ENCODE measurements around the gene HBE1.

The HBE1 gene

GRCh38 chr11:5225480-5225871, 44.3 kb downstream of the HBE1 start (continued):
- TF ChIP-seq ZNF449 (tag by site-specific recombination; IDR thresholded peaks at IDR 0.05) (no peak), ZNF37A (tag by site-specific recombination; IDR thresholded peaks at IDR 0.05) (no peak), ZNF239 (tag by site-specific recombination; IDR thresholded peaks at IDR 0.05) (no peak), ZNF544 (tag by site-specific recombination; IDR thresholded peaks at IDR 0.05) (no peak), KLF17 (tag by site-specific recombination; IDR thresholded peaks at IDR 0.05) (no peak), ZNF416 (tag by site-specific recombination; IDR thresholded peaks at IDR 0.05) (no peak), ZNF398 (tag by site-specific recombination; IDR thresholded peaks at IDR 0.05) (no peak), ZNF560 (tag by site-specific recombination; IDR thresholded peaks at IDR 0.05; ENCODE audit: borderline replicate concordance) (no peak), HIC1 (tag by site-specific recombination; IDR thresholded peaks at IDR 0.05) (no peak), ZNF596 (tag by site-specific recombination; IDR thresholded peaks at IDR 0.05) (no peak), ZNF701 (tag by site-specific recombination; IDR thresholded peaks at IDR 0.05) (no peak), ZNF555 (tag by site-specific recombination; conservative IDR thresholded peaks at IDR 0.05) (no peak)

GRCh38 chr11:5224538-5225479, 44.9 kb downstream of the HBE1 start:
- TF ChIP-seq MEIS1 (CRISPR knock-in tag; IDR thresholded peaks at IDR 0.05; ENCODE audit: borderline replicate concordance) (no peak), SALL2 (tag by site-specific recombination; IDR thresholded peaks at IDR 0.05; ENCODE audit: borderline replicate concordance) (no peak), SP2 (tag by site-specific recombination; IDR thresholded peaks at IDR 0.05) (no peak), ZNF843 (tag by site-specific recombination; IDR thresholded peaks at IDR 0.05) (no peak), ZNF626 (tag by site-specific recombination; IDR thresholded peaks at IDR 0.05) (no peak), ZNF292 (tag by site-specific recombination; IDR thresholded peaks at IDR 0.05; ENCODE audit: borderline replicate concordance, low read depth) (no peak), ZSCAN18 (tag by site-specific recombination; IDR thresholded peaks at IDR 0.05) (no peak), ZNF501 (tag by site-specific recombination; IDR thresholded peaks at IDR 0.05) (no peak), ZNF558 (tag by site-specific recombination; IDR thresholded peaks at IDR 0.05) (no peak), ZNF169 (tag by site-specific recombination; IDR thresholded peaks at IDR 0.05) (no peak), HOXA7 (CRISPR knock-in tag; IDR thresholded peaks at IDR 0.05; ENCODE audit: borderline replicate concordance) (no peak), ZNF514 (tag by site-specific recombination; IDR thresholded peaks at IDR 0.05) (no peak), ZNF571 (tag by site-specific recombination; IDR thresholded peaks at IDR 0.05) (no peak), ZNF777 (tag by site-specific recombination; IDR thresholded peaks at IDR 0.05; ENCODE audit: borderline replicate concordance) (no peak)
- no peaks in the 10 kb centered on the region for H3K4me1 ChIP-seq (ENCODE audit: control insufficient read depth, insufficient read depth, low read length)

More at GRCh38 chr11:5224538-5225479, 44.9 kb downstream of the HBE1 start:
- no peak overlapping the region for H3K4me3 ChIP-seq (ENCODE audit: low read depth, low read length)
- no peaks in the 10 kb centered on the region for H3K9me3 ChIP-seq (ENCODE audit: control insufficient read depth, insufficient read depth, low read depth, low read length)
- CTCF ChIA-PET: no interaction called here
- H3K36me3 ChIP-seq (ENCODE audit: control insufficient read depth in 2 of 2, insufficient read depth in 1 of 2, low read length in 2 of 2): no peaks in the 10 kb centered on the region
- POLR2A ChIA-PET: no interaction called here
- no peak overlapping the region for H3K27ac ChIP-seq (ENCODE audit: extremely low read depth, low read depth, low read length)

Data from HEK293 (cell line).